MV-4-11 (cell line): ENCODE data around the gene EIF3CL.
"Not testable (repeated sequence)": the region's sequence is repeated elsewhere in the genome, so short reads cannot be mapped to it uniquely, and the experiment has no call there.

ENCODE experiments used
- DNase-seq: peaks from one replicate; lab custom pipeline; 2025; lab: John Stamatoyannopoulos, UW

EIF3CL gene, protein sequence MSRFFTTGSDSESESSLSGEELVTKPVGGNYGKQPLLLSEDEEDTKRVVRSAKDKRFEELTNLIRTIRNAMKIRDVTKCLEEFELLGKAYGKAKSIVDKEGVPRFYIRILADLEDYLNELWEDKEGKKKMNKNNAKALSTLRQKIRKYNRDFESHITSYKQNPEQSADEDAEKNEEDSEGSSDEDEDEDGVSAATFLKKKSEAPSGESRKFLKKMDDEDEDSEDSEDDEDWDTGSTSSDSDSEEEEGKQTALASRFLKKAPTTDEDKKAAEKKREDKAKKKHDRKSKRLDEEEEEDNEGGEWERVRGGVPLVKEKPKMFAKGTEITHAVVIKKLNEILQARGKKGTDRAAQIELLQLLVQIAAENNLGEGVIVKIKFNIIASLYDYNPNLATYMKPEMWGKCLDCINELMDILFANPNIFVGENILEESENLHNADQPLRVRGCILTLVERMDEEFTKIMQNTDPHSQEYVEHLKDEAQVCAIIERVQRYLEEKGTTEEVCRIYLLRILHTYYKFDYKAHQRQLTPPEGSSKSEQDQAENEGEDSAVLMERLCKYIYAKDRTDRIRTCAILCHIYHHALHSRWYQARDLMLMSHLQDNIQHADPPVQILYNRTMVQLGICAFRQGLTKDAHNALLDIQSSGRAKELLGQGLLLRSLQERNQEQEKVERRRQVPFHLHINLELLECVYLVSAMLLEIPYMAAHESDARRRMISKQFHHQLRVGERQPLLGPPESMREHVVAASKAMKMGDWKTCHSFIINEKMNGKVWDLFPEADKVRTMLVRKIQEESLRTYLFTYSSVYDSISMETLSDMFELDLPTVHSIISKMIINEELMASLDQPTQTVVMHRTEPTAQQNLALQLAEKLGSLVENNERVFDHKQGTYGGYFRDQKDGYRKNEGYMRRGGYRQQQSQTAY

DNA sequence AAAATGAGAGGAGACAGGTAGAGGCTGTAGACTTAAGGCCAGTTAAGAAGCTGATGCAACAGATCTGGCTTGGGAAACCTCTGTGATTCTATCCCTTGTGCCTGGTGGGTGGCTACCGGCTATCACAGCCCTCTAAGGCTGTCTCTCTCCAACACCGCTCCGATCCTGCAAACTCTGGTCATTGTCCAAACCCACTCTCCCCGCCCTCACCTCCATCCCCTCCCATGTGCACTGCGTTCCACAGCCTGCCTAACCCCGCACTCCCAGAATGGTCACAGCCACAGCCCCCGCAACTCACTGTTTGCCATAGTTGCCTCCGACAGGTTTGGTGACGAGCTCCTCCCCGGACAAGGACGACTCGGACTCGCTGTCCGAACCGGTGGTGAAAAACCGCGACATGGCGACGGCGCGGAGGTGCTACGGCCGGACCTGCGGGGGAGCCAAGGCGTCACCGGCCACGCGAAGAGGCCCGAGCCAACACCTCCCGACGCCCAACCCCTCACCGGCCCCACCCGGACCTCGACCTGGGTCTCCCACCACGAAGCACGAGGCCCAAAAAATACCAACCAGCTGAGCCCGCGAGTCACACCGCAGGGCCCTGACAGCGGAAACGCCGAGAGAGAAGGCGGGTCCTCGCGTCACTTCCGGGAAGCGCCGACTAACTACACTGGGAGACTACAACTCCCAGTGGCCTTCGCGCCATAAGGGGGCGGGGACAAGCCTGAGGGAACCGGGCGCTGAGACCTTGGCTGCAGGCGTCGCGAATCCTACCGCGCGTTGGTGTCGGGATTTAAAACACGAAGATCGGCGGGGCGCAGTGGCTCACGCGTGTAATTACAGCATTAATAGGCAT, at the start of gene EIF3CL:
Gene EIF3CL, minus strand, starts transcription at position 622 of the 853 bp plus-strand sequence. Its CDS starts 223 bp downstream, at position 399.
- not testable (repeated sequence) for DNase-seq

DNA sequence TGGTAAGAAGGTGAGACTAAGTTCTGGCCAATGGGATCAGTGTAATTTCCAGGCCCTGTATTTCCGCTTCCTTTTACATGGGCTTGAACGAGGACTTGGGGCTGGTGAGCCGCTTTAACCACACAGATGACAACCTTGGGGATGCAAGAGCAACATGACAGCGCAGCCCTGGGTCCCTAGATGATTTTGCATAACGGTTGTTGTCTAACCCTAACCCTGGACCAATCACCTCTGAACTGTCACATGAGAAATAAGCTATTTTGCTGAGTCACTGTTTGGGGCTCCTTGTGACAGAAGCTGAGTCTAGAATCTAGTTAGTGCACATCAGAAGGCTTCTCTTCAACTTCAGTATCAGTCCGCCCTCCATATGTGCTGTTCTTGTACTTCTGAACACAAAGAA, 43.4 kb upstream of the EIF3CL start:
- not testable (repeated sequence) for DNase-seq

DNA sequence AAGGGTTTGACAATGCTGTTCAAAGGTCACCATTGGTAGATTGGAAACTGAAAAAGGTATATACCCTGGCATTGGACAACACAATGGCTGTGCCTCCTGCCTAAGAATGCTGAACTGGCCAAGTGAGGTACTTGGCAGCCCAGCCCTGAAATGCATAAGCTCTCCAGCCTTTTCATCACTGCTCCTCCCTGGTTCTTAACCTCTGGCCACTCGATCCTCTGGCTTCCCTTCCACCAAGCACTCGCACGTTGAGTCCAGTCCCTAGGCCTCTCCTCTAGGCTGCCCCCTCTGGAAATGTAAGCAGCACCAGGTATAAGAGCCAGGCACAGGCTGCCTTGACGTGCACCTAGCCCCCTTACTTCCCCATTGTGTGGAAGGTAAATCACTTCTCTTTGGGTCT, 42.7 kb upstream of the EIF3CL start:
- not testable (repeated sequence) for DNase-seq

DNA sequence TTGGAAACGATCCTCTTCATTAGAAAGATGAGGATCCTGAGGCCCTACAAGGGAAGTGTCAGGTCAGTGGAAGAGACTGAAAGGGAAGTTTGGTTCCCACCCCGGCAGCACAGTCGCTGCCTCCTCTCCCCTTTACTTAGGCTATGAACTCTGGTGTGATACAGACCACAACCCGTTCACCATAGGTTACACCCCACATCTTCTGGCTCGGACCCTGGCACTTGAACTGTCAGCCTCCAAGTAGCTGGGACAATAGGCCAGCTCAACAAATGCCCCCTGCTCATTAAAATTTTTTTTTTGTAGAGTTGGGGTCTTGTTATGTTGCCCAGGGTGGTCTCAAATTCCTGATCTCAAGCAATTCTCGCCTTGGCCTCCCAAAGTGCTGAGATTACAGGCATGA, 40.3 kb upstream of the EIF3CL start:
- not testable (repeated sequence) for DNase-seq

DNA sequence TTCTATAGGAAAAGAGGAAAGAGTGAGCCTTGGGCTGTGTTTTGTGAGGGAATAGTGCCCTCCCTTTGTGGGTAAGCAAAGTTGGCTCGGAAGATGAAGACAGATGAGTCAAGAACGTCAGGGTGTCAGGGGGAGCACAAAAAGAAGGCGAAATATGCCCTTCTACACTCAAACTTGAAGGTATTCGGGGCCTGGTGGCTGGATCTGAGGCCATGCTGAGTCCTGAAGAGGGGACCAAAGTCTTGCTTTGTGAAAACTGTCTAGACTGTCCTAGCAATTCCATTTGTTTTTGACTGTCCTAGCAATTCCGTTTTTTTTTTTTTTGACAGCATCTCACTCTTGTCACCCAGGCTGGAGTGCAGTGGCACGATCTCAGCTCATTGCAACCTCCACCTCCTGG, 35.3 kb upstream of the EIF3CL start:
- DNase-seq: not testable (repeated sequence)

DNA sequence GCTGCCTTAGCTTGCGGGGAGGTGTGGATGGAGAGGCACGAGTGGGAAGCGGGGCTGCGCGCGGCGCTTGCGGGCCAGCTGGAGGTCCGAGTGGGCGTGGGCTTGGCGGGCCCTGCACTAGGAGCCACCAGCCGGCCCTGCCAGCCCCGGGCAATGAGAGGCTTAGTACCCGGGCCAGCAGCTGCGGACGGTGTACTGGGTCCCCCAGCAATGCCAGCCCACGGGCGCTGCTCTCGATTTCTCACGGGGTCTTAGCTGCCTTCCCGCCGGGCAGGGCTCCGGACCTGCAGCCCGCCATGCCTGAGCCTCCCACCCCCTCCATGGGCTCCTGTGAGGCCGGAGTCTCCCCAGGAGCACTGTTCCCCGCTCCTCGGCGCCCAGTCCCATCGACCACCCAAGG, 31.7 kb upstream of the EIF3CL start:
- not testable (repeated sequence) for DNase-seq

DNA sequence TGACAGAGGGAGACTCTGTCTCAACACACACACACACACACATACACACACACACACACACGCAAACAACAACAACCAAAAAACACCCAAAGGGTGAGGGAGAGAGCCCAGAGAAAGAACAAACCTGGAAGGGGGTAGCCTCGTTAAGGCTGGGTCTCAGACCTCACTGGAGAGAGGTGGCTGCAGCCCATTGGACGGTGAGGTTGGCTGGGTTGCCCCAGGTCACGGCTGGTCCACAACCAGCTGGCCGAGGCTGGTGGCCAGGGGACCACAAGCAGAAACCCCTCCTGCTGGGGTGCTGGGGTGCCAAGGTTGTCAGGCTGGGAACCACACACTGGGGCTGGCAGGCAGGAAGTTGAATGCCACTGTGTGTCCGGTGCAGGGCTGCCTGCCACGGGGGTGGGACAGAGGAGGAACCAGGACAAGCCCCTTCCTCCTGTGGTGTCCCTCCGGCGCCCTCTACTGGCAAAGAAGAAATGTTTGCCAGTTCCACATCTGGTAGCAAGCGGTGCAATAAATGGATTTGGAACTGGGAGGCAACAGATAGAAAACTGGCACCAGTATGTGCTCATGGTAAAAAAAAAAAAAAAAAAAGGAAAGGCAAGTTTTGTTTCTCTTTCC, 22.5 kb upstream of the EIF3CL start:
- not testable (repeated sequence) for DNase-seq

DNA sequence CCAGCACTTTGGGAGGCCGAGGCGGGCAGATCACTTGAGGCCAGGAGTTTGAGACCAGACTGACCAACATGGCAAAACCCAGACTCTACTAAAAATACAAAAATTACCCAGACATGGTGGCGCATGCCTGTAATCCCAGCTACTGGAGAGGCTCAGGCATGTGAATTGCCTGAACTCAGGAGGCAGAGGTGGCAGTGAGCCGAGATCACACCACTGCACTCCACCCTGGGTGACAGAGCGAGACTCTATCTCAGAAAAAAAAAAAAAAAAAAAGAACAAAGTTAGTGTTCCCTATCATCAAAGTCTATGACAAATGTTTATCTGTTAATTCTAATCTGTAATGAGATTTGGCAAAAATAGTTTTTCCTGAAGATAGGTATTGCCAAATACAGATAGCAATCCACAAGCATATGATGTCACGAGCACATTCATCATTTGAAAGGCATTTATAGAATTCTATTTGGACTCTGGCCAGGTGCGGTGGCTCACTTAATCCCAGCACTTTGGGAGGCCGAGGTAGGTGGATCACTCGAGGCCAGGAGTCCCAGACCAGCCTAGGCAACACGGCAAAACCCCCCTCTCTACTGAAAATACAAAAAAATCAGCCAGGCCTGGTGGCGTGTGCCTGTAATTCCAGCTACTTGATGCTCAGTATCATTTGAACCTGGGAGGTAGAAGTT, 17.6 kb upstream of the EIF3CL start:
- DNase-seq: not testable (repeated sequence)

DNA sequence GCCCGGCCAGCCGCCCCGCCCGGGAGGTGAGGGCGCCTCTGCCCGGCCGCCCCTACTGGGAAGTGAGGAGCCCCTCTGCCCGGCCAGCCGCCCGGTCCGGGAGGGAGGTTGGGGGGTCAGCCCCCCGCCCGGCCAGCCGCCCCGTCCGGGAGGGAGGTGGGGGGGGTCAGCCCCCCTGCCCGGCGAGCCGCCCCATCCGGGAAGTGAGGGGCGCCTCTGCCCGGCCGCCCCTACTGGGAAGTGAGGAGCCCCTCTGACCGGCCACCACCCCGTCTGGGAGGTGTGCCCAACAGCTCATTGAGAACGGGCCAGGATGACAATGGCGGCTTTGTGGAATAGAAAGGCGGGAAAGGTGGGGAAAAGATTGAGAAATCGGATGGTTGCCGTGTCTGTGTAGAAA, 13.4 kb upstream of the EIF3CL start:
- DNase-seq: not testable (repeated sequence)

DNA sequence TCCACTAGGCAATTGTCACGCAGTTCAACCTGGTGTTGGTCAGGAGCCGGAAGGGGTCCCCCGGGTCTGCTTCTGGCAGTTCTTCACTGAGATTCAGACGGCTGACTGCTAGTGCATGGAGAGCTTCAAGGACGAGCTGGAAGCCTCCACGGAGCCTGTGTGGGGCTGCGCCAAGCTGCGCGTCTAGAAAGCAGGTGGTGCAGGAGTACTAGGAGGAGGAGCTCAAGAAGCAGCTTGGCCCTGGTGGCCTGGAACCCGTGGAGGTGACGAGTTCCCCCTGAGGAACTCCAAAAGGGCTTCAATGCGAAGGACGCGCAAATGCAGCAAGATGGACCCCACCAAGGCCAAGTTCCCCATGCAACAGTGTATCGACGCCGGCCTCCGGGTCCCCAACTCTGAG, 10.9 kb upstream of the EIF3CL start:
- DNase-seq: not testable (repeated sequence)

DNA sequence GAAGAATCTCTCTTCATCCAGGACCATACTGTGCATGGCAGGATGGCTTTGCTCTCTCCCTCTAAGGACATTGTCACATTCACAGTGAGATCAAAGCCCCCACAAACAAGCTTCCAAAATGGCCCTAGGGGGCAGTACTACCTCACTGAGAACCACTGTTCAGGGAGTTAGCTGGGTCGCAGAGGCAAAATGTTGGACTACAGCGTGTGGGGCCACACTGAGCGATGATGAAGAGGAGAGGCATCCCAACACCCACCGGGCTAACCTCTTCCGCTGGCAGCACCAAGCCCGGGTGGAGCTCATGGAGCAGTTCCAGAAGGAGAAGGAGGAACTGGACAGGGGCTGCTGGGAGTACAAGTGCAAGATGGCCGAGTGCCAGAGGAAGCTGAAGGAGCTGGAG, 9.9 kb upstream of the EIF3CL start:
- DNase-seq: not testable (repeated sequence)

DNA sequence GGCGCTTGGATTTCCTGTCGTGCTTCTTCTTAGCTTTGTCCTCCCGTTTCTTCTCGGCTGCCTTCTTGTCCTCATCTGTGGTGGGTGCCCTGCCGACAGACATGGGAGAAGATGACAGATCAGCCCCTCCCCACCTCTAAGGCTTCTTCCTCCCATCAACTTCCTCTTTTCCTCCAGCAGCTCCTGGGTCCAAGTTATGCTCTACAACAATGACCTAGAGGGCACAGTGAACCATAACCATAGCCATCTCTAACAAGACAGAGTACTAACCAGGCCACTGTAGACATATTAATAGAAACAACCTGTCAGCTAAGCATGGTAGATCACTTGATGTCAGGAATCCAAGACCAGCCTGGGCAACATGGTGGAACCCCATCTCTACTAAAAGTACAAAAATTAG, 11.6 kb downstream of the EIF3CL start:
- not testable (repeated sequence) for DNase-seq

DNA sequence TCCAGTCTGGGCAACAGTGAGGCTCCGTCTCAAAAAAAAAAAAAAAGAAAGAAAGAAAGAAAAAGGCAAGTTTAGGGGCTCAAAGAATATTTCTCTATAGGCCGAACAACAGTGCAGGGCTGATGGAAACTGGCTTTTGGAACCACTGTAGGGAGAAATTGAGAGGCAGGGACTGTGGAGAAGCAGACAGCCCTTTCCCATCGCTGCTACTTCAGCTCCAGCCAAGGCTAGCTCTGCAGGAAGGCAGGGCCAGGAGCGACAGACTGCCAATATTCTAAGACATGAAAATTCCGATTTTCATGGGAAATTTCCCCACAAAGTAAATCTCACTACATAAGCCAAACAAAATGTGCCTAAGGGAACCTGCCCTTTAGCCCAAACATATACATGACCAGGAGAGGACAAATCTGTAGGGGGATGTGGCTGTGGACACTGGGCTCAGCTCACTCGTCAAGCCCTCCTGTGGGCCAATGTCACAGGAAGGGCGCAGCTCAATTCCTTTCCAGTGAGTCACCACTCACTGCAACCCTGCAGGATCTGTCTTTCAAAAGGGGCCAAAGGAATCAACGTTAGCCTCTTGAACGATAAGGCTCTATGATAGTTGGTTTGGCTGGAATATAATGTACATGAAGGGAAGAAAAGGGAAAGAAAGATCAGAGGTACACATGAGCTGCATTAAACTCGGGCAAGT, 21.3 kb downstream of the EIF3CL start:
- DNase-seq: not testable (repeated sequence)

DNA sequence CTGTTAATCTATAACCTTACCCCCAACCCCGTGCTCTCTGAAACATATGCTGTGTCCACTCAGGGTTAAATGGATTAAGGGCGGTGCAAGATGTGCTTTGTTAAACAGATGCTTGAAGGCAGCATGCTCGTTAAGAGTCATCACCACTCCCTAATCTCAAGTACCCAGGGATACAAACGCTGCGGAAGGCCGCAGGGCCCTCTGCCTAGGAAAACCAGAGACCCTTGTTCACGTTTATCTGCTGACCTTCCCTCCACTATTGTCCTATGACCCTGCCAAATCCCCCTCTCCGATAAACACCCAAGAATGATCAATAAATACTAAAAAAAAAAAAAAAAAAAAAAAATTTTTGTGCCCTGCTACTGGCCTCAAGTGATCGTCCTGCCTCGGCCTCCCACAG, 25.8 kb downstream of the EIF3CL start:
- not testable (repeated sequence) for DNase-seq

DNA sequence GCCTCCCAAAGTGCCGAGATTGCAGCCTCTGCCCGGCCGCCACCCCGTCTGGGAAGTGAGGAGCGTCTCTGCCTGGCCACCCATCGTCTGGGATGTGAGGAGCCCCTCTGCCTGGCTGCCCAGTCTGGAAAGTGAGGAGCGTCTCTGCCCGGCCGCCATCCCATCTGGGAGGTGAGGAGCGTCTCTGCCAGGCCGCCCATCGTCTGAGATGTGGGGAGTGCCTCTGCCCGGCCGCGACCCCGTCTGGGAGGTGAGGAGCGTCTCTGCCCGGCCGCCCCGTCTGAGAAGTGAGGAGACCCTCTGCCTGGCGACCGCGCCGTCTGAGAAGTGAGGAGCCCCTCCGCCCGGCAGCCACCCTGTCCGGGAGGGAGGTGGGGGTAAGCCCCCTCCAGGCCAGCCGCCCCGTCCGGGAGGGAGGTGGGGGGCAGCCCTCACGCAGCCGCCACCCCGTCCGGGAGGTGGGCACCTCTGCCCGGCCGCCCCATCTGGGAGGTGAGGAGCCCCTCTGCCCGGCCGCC, 26.5 kb downstream of the EIF3CL start:
- not testable (repeated sequence) for DNase-seq

DNA sequence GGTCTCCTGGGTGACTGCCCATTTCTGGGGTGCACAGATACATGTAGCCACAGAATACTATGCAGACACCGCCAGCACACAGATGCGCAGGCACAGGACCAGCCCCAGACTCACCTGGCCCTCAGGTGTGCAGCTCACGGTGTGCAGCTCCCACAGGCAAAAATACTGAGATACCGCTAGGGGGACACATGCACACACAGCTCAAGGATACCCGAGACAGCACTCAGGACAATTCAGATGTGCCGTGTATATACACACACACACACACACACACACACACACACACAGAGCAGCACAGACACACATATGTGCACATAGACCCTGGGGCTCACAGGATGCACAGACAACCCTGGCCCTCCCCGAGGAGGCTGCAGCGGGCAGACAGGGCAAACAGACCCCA, 28.5 kb downstream of the EIF3CL start:
- not testable (repeated sequence) for DNase-seq

DNA sequence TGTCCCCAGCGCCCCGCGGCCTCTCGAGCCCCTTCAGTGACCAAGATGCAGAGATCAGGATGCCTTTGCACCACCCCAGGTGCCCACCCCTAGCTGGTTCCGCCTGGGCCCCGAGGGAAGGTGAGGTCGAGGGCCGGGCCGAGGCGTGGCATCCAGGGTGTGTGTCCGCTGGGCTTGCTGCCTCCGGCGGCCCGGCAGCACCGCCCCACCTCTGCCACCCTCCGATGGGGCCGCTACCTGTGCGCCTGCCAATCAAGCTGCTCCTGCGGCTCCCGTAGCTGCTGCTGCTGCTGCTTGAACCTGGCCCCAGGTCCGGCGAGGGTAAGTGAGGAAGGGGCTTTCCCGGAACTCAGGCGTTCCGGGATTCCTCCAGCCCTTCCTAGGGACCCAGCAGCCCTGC, 29.4 kb downstream of the EIF3CL start:
- DNase-seq: not testable (repeated sequence)

DNA sequence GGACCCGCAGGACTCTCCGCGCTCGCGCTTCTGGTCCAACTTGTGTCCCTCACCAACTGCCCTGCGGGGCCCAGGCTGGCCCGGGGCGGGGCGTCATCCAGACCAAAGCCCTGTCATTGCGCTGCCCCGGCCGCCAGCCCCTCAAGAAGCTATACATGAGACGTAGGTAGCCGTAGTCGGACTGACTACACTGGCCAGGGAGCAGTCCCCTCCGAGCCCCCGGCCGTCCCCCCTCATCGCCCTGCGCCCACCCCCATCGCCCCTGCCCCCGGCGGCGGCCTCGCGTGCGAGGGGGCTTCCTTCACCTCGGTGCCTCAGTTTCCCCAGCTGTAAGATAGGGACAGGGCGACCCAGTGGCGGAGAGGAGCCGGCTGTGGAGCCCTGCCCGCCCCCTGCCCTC, 35.7 kb downstream of the EIF3CL start:
- not testable (repeated sequence) for DNase-seq

DNA sequence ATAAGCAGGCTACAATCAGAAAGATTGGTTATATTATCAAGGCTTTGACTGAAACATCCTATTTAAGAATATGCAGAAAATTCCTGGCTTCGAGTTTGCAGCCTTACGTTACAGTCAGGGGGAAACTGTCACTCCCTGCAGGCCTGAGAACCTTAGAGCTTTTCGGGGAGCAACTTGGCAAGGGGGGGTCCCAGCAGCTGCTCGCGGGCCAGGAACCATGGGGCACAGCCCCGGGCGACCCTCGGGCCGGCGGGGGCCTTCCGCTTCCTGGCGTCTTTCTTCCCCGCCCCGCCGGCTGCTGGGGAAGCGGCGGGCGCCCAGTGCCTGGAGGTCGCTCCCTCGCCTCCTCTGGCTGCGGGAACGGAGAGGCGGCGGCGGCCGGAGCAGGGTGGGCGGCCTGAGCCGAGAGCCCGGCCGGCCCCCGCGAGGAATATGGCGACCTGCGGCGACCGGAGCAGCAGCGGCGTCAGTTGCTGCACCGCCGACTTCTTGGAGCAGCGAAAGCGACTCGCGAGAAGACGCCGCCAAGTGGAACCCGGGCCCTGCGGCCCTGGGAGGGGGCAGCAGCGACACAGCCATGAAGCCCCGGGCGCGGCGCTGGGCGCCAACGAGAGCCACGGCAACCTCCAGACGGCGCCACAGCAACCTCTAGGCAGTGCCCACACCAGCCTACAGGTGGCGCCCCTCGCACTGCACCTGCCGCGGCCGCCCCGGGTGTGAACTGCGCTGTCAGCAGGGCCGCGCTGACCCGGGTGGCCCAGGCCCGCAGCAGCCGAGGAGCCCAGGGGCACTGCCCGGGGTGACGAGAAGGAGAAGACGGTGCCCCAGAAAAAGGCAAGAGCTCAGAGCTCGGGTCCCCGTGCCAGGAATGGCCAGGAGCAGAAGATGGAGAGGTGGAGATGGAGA, 39.1 kb downstream of the EIF3CL start:
- not testable (repeated sequence) for DNase-seq
